ENCODE results near the gene ZBTB47. TPM values are rescaled to one million over a fixed set of nuclear protein-coding genes. Genes with fewer than 3 reads are reported as not detected.

ZBTB47 gene
- total RNA-seq, 1 experiment from 2014 or later: 8.1 TPM

DNA sequence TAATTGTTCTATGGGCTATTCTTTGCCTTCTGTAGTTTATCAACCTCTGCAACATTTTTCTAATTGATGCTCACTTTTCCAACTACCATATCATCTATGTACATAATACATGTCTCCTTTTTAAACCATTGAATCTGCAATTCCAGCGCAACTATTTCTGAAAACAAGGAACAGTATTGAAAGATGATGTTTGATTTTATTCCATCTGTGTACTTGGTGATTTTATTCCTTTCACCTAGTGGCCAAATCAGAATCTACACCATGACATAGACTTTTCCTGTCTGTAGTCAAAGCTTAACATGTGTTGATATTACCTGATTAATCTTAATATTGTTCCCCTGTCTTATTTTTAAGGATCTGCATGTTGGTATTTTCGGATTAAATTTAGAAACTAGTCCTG lies 40.0 kb upstream of the ZBTB47 start:
- no peak overlapping the region for H3K4me2 ChIP-seq
- no peak overlapping the region for H2AFZ ChIP-seq
- H3K4me3 ChIP-seq: no peak overlapping the region
- peaks cover 8% of the 10 kb centered on the region; the same call in 1 of the 2 replicates for H3F3A ChIP-seq (ENCODE audit: insufficient read depth, low read depth)
- peaks cover 9% of the 10 kb centered on the region; the same call in 1 of the 2 replicates for H3K36me3 ChIP-seq (ENCODE audit: low read depth)
- POLR2A ChIA-PET (ENCODE audit: unreplicated experiment): interaction anchor here (0.6 kb wide), 2 partner anchors 14 to 360 kb away, joined by 3 to 5 read pairs; no protein-coding TSS in a partner anchor
- TF ChIP-seq, protein P1, sequence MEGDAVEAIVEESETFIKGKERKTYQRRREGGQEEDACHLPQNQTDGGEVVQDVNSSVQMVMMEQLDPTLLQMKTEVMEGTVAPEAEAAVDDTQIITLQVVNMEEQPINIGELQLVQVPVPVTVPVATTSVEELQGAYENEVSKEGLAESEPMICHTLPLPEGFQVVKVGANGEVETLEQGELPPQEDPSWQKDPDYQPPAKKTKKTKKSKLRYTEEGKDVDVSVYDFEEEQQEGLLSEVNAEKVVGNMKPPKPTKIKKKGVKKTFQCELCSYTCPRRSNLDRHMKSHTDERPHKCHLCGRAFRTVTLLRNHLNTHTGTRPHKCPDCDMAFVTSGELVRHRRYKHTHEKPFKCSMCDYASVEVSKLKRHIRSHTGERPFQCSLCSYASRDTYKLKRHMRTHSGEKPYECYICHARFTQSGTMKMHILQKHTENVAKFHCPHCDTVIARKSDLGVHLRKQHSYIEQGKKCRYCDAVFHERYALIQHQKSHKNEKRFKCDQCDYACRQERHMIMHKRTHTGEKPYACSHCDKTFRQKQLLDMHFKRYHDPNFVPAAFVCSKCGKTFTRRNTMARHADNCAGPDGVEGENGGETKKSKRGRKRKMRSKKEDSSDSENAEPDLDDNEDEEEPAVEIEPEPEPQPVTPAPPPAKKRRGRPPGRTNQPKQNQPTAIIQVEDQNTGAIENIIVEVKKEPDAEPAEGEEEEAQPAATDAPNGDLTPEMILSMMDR (conservative IDR thresholded peaks at IDR 0.05): peak; percentile 58
- TF ChIP-seq EZH2 (IDR thresholded peaks at IDR 0.05; ENCODE audit: low read depth): no peak
- CTCF ChIA-PET: no interaction called here
- H4K20me1 ChIP-seq (ENCODE audit: insufficient read depth): peaks cover 14% of the 10 kb centered on the region
- H3K79me2 ChIP-seq (ENCODE audit: low read depth): peaks cover 74% of the 10 kb centered on the region
- peak overlapping the region; percentile 4; the same call in 1 of the 2 replicates for H3K27ac ChIP-seq
- intact Hi-C loops (cut with micrococcal nuclease; ENCODE audit: unreplicated experiment): no loop called here
- DNase-seq: no peak
- H3K27me3 ChIP-seq (ENCODE audit: insufficient read depth, low read depth): no peaks in the 10 kb centered on the region
- H3K4me1 ChIP-seq (replicated peaks; ENCODE audit: insufficient read depth): no peaks in the 10 kb centered on the region
- no peaks in the 10 kb centered on the region for H3K9me2 ChIP-seq (ENCODE audit: insufficient read depth)
- no TSS peak for BruUV-seq (replicated peaks)
- no peaks in the 10 kb centered on the region for H3K9me3 ChIP-seq (ENCODE audit: insufficient read depth, low read depth)

DNA sequence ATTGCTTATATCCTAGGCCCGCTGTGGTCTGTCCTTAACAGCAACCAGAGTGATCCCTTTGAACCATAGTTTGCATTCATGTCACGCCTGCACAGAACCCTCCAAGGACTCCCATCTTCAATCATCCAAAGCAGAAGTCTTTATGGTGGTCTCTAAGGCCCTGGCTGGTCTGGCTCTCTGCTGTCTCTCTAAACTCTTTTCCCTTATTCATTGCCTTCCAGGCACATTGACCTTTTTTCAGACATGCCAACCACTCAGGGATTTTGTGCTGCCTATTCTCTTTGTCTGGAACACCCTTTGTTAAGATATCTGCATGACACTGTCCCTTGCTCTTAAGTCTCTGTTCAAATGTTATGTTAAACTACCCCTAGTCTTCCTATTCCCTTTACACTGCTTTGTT lies 21.9 kb upstream of the ZBTB47 start:
- Histone ChIP-seq H2AFZ (no peak overlapping the region), H4K20me1 (ENCODE audit: insufficient read depth) (no peaks in the 10 kb centered on the region), H3K4me2 (no peak overlapping the region), H3K27ac (no peak overlapping the region), H3K9me2 (ENCODE audit: insufficient read depth) (no peaks in the 10 kb centered on the region), H3K9me3 (ENCODE audit: insufficient read depth, low read depth) (no peaks in the 10 kb centered on the region), H3K4me1 (replicated peaks; ENCODE audit: insufficient read depth) (peaks cover 10% of the 10 kb centered on the region; the same call in 1 of the 2 replicates), H3K79me2 (ENCODE audit: low read depth) (no peaks in the 10 kb centered on the region), H3K4me3 (no peak overlapping the region), H3F3A (ENCODE audit: insufficient read depth, low read depth) (peaks cover 8% of the 10 kb centered on the region; the same call in 1 of the 2 replicates), H3K27me3 (ENCODE audit: insufficient read depth, low read depth) (no peaks in the 10 kb centered on the region), H3K36me3 (ENCODE audit: low read depth) (peaks cover 42% of the 10 kb centered on the region)
- intact Hi-C loops (cut with micrococcal nuclease; ENCODE audit: unreplicated experiment): no loop called here
- POLR2A ChIA-PET (ENCODE audit: unreplicated experiment): no interaction called here
- CTCF ChIA-PET: no interaction called here
- no TSS peak for BruUV-seq (replicated peaks)
- TF ChIP-seq, protein P1 (conservative IDR thresholded peaks at IDR 0.05): no peak
- no peak for TF ChIP-seq EZH2 (IDR thresholded peaks at IDR 0.05; ENCODE audit: low read depth)
- no peak for DNase-seq

DNA sequence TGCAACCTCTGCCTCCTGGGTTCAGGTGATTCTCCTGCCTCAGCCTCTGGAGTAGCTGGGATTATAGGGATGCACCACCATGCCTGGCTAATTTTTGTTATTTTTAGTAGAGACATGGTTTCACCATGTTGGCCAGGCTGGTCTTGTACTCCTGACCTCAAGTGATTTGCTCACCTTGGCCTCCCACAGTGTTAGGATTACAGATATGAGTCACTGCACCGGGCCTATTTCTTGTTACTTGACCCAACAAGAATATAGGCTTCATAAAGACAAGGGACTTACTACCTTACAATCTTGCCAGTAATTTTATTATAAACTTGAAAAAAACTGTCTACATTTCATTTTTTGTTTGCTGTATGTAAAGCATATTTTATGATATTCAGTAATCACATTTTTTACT lies 21.4 kb upstream of the ZBTB47 start:
- Histone ChIP-seq H3K9me3 (ENCODE audit: insufficient read depth, low read depth) (no peaks in the 10 kb centered on the region), H3K36me3 (ENCODE audit: low read depth) (peaks cover 42% of the 10 kb centered on the region), H2AFZ (no peak overlapping the region), H3K4me1 (replicated peaks; ENCODE audit: insufficient read depth) (peaks cover 10% of the 10 kb centered on the region; the same call in 1 of the 2 replicates), H3K27ac (no peak overlapping the region), H4K20me1 (ENCODE audit: insufficient read depth) (no peaks in the 10 kb centered on the region), H3K79me2 (ENCODE audit: low read depth) (no peaks in the 10 kb centered on the region), H3K9me2 (ENCODE audit: insufficient read depth) (no peaks in the 10 kb centered on the region), H3K4me3 (no peak overlapping the region), H3F3A (ENCODE audit: insufficient read depth, low read depth) (peaks cover 8% of the 10 kb centered on the region; the same call in 1 of the 2 replicates), H3K4me2 (no peak overlapping the region), H3K27me3 (ENCODE audit: insufficient read depth, low read depth) (no peaks in the 10 kb centered on the region)
- TF ChIP-seq EZH2 (IDR thresholded peaks at IDR 0.05; ENCODE audit: low read depth): no peak
- no TSS peak for BruUV-seq (replicated peaks)
- DNase-seq: peak in 1 of 2 experiments; percentile 46
- ChIA-PET POLR2A (ENCODE audit: unreplicated experiment) (no interaction called here), CTCF (no interaction called here)
- intact Hi-C loops (cut with micrococcal nuclease; ENCODE audit: unreplicated experiment): no loop called here

DNA sequence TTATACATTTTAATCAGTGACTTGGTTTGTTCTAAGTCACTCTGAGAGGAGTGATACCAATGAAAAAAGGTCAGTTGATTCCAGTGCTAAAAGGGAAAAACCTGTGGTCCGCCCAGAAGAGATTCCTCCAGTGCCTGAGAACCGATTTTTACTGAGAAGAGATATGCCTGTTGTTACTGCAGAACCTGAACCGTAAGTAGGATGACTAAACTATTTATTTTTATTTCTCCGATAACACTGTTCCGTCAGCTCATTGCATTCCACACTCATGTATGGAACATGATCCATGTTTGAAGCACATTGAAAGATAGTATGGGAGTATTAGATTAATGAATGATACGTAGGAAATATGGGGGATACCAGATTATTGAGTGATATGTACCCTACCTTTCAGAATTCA lies 20.0 kb upstream of the ZBTB47 start:
- BruUV-seq (replicated peaks): no TSS peak
- Histone ChIP-seq H3K79me2 (ENCODE audit: low read depth) (no peaks in the 10 kb centered on the region), H3K9me3 (ENCODE audit: insufficient read depth, low read depth) (no peaks in the 10 kb centered on the region), H3K4me2 (no peak overlapping the region), H3K4me1 (replicated peaks; ENCODE audit: insufficient read depth) (peaks cover 10% of the 10 kb centered on the region; the same call in 1 of the 2 replicates), H4K20me1 (ENCODE audit: insufficient read depth) (no peaks in the 10 kb centered on the region), H3K36me3 (ENCODE audit: low read depth) (peaks cover 47% of the 10 kb centered on the region), H3K4me3 (no peak overlapping the region), H3K27ac (no peak overlapping the region), H3F3A (ENCODE audit: insufficient read depth, low read depth) (peaks cover 8% of the 10 kb centered on the region; the same call in 1 of the 2 replicates), H3K9me2 (ENCODE audit: insufficient read depth) (no peaks in the 10 kb centered on the region), H3K27me3 (ENCODE audit: insufficient read depth, low read depth) (no peaks in the 10 kb centered on the region), H2AFZ (no peak overlapping the region)
- DNase-seq: no peak
- intact Hi-C loops (cut with micrococcal nuclease; ENCODE audit: unreplicated experiment): no loop called here
- CTCF ChIA-PET: no interaction called here
- TF ChIP-seq, protein P1 (conservative IDR thresholded peaks at IDR 0.05): no peak
- TF ChIP-seq EZH2 (IDR thresholded peaks at IDR 0.05; ENCODE audit: low read depth): no peak
- POLR2A ChIA-PET (ENCODE audit: unreplicated experiment): no interaction called here
